H1 (cell line): ENCODE results near the gene TMEM154. TPM values are rescaled to one million over a fixed set of nuclear protein-coding genes. Genes with fewer than 3 reads are reported as not detected.
A peak's percentile ranks its signal among the peaks of the same experiment; 100 is the strongest.

Source experiments
- CTCF ChIA-PET: fragments of 300-600 bp; sonication (Branson Sonifier 250); formaldehyde crosslinking; loops from one replicate; lab custom pipeline; 2021; ENCODE audit not compliant: partially characterized antibody; lab: Charles Lee
- POLR2A ChIA-PET: fragments of 300-600 bp; sonication (Branson Sonifier 250); formaldehyde crosslinking; loops from one replicate; lab custom pipeline; 2021; ENCODE audit warnings: inconsistent platforms; ENCODE audit not compliant: partially characterized antibody; lab: Charles Lee
- DNase-seq, 2 experiments: peaks; one replicate each; pipeline versions ENCODE4 v3.0.0 to v3.0.0-alpha.2; 2010 to 2022; ENCODE audit warnings: low spot score in 2 of 2, low read depth in 1 of 2, mixed read lengths in 1 of 2
- FAIRE-seq: peaks from 2 replicates; lab custom pipeline; 2011; peaks lifted over from hg19 to GRCh38; lab: Jason Lieb, UNC
- H2AFZ ChIP-seq: 2 replicates; pipeline ENCODE4 v1.8.1; 2012; ENCODE audit warnings: low read length, inconsistent platforms
- H2AK5ac ChIP-seq: 2 replicates; pipeline ENCODE4 v1.6.1; 2013; ENCODE audit warnings: low read depth, low read length
- H2BK120ac ChIP-seq: replicated peaks from 2 replicates; pipeline ENCODE3; 2013; ENCODE audit warnings: low read depth, low read length, inconsistent platforms
- H2BK12ac ChIP-seq: 2 replicates; pipeline ENCODE4 v1.6.1; 2013; ENCODE audit warnings: low read depth, low read length
- H2BK15ac ChIP-seq: 2 replicates; pipeline ENCODE4 v1.6.1; 2013; ENCODE audit warnings: low read length
- H2BK20ac ChIP-seq: 2 replicates; pipeline ENCODE4 v1.6.1; 2013; ENCODE audit warnings: low read length
- H2BK5ac ChIP-seq: 2 replicates; pipeline ENCODE4 v1.6.1; 2013; ENCODE audit warnings: low read depth, low read length
- H3K14ac ChIP-seq: 2 replicates; pipeline ENCODE4 v1.6.1; 2013; ENCODE audit warnings: inconsistent platforms; ENCODE audit not compliant: insufficient read length
- H3K18ac ChIP-seq: 2 replicates; pipeline ENCODE4 v1.6.1; 2013; ENCODE audit warnings: low read length; ENCODE audit errors: extremely low read depth
- H3K23ac ChIP-seq: 2 replicates; pipeline ENCODE4 v1.6.1; 2013; ENCODE audit warnings: inconsistent platforms; ENCODE audit not compliant: insufficient read length
- H3K23me2 ChIP-seq: 2 replicates; pipeline ENCODE4 v1.6.1; 2013; ENCODE audit warnings: low read depth, low read length
- H3K27ac ChIP-seq: 2 replicates; pipeline ENCODE4 v1.6.1; 2011; ENCODE audit warnings: low read depth, low read length, inconsistent platforms
- H3K27me3 ChIP-seq, 4 experiments: replicated peaks in 1 of 4; 1 replicate in 1 of 4; 2 replicates in 3 of 4; pipeline versions ENCODE4 v1.6.1 to v1.8.1; 2011 to 2013; ENCODE audit warnings: low read length in 3 of 4, mild to moderate bottlenecking in 3 of 4, inconsistent platforms in 2 of 4, mixed read lengths in 2 of 4, moderate library complexity in 1 of 4; ENCODE audit not compliant: control insufficient read depth in 3 of 4, insufficient read depth in 3 of 4; ENCODE audit errors: extremely low read depth in 1 of 4
- H3K36me3 ChIP-seq, 4 experiments: 2 replicates each; pipeline versions ENCODE4 v1.6.1 to v1.8.1; 2011 to 2013; ENCODE audit warnings: mild to moderate bottlenecking in 4 of 4, low read length in 3 of 4, moderate library complexity in 2 of 4, control low read depth in 1 of 4, inconsistent platforms in 1 of 4; ENCODE audit not compliant: insufficient read depth in 4 of 4, control insufficient read depth in 2 of 4
- H3K4ac ChIP-seq: replicated peaks from 2 replicates; pipeline ENCODE3; 2013; ENCODE audit warnings: low read length, low read depth, mixed read lengths, inconsistent platforms; ENCODE audit not compliant: insufficient read length
- H3K4me1 ChIP-seq, 4 experiments: replicated peaks in 1 of 4; 1 replicate in 1 of 4; 2 replicates in 3 of 4; pipeline versions ENCODE4 v1.6.1 to v1.8.1; 2011 to 2013; ENCODE audit warnings: low read length in 3 of 4, inconsistent platforms in 2 of 4, mixed read lengths in 1 of 4; ENCODE audit not compliant: insufficient read depth in 4 of 4, control insufficient read depth in 3 of 4
- H3K4me2 ChIP-seq, 2 experiments: 2 replicates each; pipeline versions ENCODE4 v1.6.1 to v1.8.1; 2011 to 2013; ENCODE audit warnings: low read depth in 2 of 2, low read length in 2 of 2, control low read depth in 1 of 2, inconsistent platforms in 1 of 2, mild to moderate bottlenecking in 1 of 2; ENCODE audit not compliant: insufficient read depth in 1 of 2
- H3K4me3 ChIP-seq, 4 experiments: fragments of 200-600, 300-600 bp in 1 of 4; sonication (generic), shearing (Covaris generic), sonication (Bioruptor Twin) in 1 of 4; 2 replicates each; pipeline versions ENCODE4 v1.5.1 to v1.8.1; 2011 to 2016; ENCODE audit warnings: low read length in 4 of 4, low read depth in 3 of 4, control low read depth in 2 of 4, inconsistent platforms in 2 of 4, mild to moderate bottlenecking in 2 of 4, mixed read lengths in 1 of 4, moderate library complexity in 1 of 4; ENCODE audit not compliant: insufficient read depth in 2 of 4; ENCODE audit errors: extremely low read depth in 1 of 4
- H3K56ac ChIP-seq: replicated peaks from 2 replicates; pipeline ENCODE3; 2013; ENCODE audit warnings: low read depth, mild to moderate bottlenecking, mixed read lengths, low read length, inconsistent platforms; ENCODE audit not compliant: insufficient read length
- H3K79me1 ChIP-seq: 2 replicates; pipeline ENCODE4 v1.6.1; 2013; ENCODE audit warnings: low read depth, low read length, control low read depth
- H3K79me2 ChIP-seq, 2 experiments: 2 replicates each; pipeline versions ENCODE4 v1.6.1 to v1.8.1; 2012 to 2013; ENCODE audit warnings: low read length in 2 of 2, mild to moderate bottlenecking in 2 of 2, inconsistent platforms in 1 of 2; ENCODE audit not compliant: insufficient read depth in 2 of 2, control insufficient read depth in 1 of 2
- H3K9ac ChIP-seq, 4 experiments: replicated peaks in 1 of 4; 1 replicate in 1 of 4; 2 replicates in 3 of 4; pipeline versions ENCODE4 v1.6.1 to v1.8.1; 2011 to 2013; ENCODE audit warnings: low read depth in 3 of 4, low read length in 3 of 4, control low read depth in 2 of 4, mild to moderate bottlenecking in 2 of 4, moderate library complexity in 2 of 4, inconsistent platforms in 1 of 4; ENCODE audit errors: extremely low read depth in 1 of 4
- H3K9me3 ChIP-seq, 2 experiments: 2 replicates each; pipeline versions ENCODE4 v1.6.1 to v1.8.1; 2012 to 2013; ENCODE audit warnings: mild to moderate bottlenecking in 2 of 2, moderate library complexity in 2 of 2, control low read depth in 1 of 2, inconsistent platforms in 1 of 2, low read depth in 1 of 2, low read length in 1 of 2, mixed read lengths in 1 of 2; ENCODE audit not compliant: insufficient read depth in 2 of 2
- H4K20me1 ChIP-seq, 2 experiments: replicated peaks in 1 of 2; 2 replicates each; pipeline versions ENCODE3 to v1.8.1; 2011 to 2013; ENCODE audit warnings: inconsistent platforms in 2 of 2, low read length in 2 of 2, mild to moderate bottlenecking in 1 of 2; ENCODE audit not compliant: insufficient read depth in 2 of 2, control insufficient read depth in 1 of 2
- H4K5ac ChIP-seq: 2 replicates; pipeline ENCODE4 v1.6.1; 2013; ENCODE audit warnings: low read length, low read depth, mixed read lengths, inconsistent platforms; ENCODE audit not compliant: insufficient read length
- H4K8ac ChIP-seq: 2 replicates; pipeline ENCODE4 v1.8.0; 2013; ENCODE audit warnings: mild to moderate bottlenecking, moderate library complexity, low read length, inconsistent platforms; ENCODE audit not compliant: insufficient read depth; ENCODE audit errors: extremely low read depth
- H4K91ac ChIP-seq: replicated peaks from 2 replicates; pipeline ENCODE3; 2013; ENCODE audit warnings: low read length, mixed read lengths, inconsistent platforms; ENCODE audit not compliant: insufficient read length
- EP300 ChIP-seq, 2 experiments: IDR thresholded peaks; 1 replicate in 1 of 2; 2 replicates in 1 of 2; pipeline ENCODE4 v1.6.1; 2011 to 2012; ENCODE audit warnings: low read depth in 2 of 2, low read length in 2 of 2, mild to moderate bottlenecking in 2 of 2, borderline replicate concordance in 1 of 2, inconsistent platforms in 1 of 2, moderate library complexity in 1 of 2
- EZH2 ChIP-seq: fragments of 200-600 bp; sonication (generic); IDR thresholded peaks from 2 replicates; pipeline ENCODE4 v1.7.1; 2012; ENCODE audit warnings: low read depth, mild to moderate bottlenecking, moderate library complexity, low read length, inconsistent platforms; ENCODE audit not compliant: severe bottlenecking
- JUND ChIP-seq: IDR thresholded peaks from 2 replicates; pipeline ENCODE4 v1.6.1; 2011; ENCODE audit warnings: mild to moderate bottlenecking, improper control_type of control experiment, low read length
- RXRA ChIP-seq: IDR thresholded peaks from 2 replicates; pipeline ENCODE4 v1.6.1; 2011; ENCODE audit warnings: low read depth, mild to moderate bottlenecking, low read length, moderate library complexity; ENCODE audit not compliant: insufficient read depth
- WGBS, 2 experiments: shearing (Covaris generic) in 1 of 2; methylation state at CpG; one replicate each; pipeline versions ENCODE4 v1.1.6 to v1.1.7; 2013 to 2015; ENCODE audit warnings: low lambda C conversion rate in 2 of 2, mixed read lengths in 2 of 2, inconsistent platforms in 1 of 2, low coverage in 1 of 2, missing lambda C conversion rate in 1 of 2; ENCODE audit not compliant: insufficient replicate concordance in 2 of 2, insufficient coverage in 1 of 2, insufficient read length in 1 of 2; ENCODE audit errors: extremely low coverage in 1 of 2, missing lambda C conversion rate in 1 of 2; 5-methylcytosine and 5-hydroxymethylcytosine counted together
- polyA plus RNA-seq, 7 experiments: library from polyadenylated mRNA; depleted of rRNA in 3 of 7; stranded (reverse) in 5 of 7; unstranded in 2 of 7; fragments of >200 nt in 5 of 7; fragments of 200-250 nt in 2 of 7; gene quantifications; 1 replicate in 5 of 7; 2 replicates in 1 of 7; 4 replicates in 1 of 7; pipeline versions ENCODE4 v1.2.1 to v1.2.3, GENCODE V29; 2011 to 2013; ENCODE audit warnings: missing spikeins in 2 of 7, mixed read lengths in 2 of 7
- total RNA-seq: library from RNA; stranded (reverse); fragmentation: NEBNext Ultra II Directional; extraction: Animal tissue kit (Norgen Biotek cat#: 25700); gene quantifications from 2 replicates; pipeline ENCODE4 v1.2.1, GENCODE V29; 2021

Gene TMEM154
- total and polyA plus RNA-seq, 2 of the 8 experiments (the other 6 are each of a cell fraction or from before 2014, with no cell fraction given): 0.33 to 1.2 TPM

DNA sequence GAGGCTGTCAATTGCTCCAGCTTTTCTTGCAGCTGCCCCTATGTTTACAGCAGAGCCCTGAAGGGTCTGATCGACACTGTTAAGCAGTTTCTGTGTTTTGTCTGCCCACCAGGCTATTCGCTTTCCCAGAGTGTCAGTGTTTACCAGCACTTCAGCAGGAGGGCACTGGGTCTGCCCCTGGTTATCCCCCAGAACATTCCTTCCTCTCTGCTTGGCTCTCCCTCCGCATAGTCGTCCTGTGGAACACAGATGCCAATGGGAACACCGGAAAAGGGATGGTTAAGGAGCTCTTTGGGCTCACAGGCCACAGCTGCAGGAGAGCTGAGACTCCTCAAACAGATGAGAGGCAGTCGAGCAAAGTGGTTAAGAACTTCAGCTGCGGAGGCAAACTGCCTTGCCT, 72.6 kb downstream of the TMEM154 start:
- no peak overlapping the region for H2BK5ac ChIP-seq
- FAIRE-seq (peak; percentile 75), DNase-seq (no peak)
- no peaks in the 10 kb centered on the region for H3K27me3 ChIP-seq
- ChIA-PET CTCF (interaction anchor here (1.4 to 1.5 kb wide), 2 partner anchors 20 to 26 kb away, joined by 3 read pairs; no protein-coding TSS in a partner anchor), POLR2A (no interaction called here)
- H4K8ac ChIP-seq: peak overlapping the region; percentile 19; the same call in 1 of the 2 replicates
- no peaks in the 10 kb centered on the region for H3K36me3 ChIP-seq
- no peak overlapping the region for H3K14ac ChIP-seq
- H3K79me2 ChIP-seq: no peaks in the 10 kb centered on the region
- no peak overlapping the region for H3K27ac ChIP-seq
- H4K91ac ChIP-seq: no peak overlapping the region
- H2BK12ac ChIP-seq: no peak overlapping the region
- H3K4ac ChIP-seq: no peak overlapping the region
- H3K4me2 ChIP-seq: no peak overlapping the region
- no peaks in the 10 kb centered on the region for H3K79me1 ChIP-seq
- H3K9ac ChIP-seq: no peak overlapping the region
- H3K18ac ChIP-seq: peak overlapping the region; percentile 33; the same call in 1 of the 2 replicates
- no peaks in the 10 kb centered on the region for H4K20me1 ChIP-seq
- no peak overlapping the region for H3K56ac ChIP-seq
- H3K23me2 ChIP-seq: no peaks in the 10 kb centered on the region
- WGBS, 2 experiments: 65% methylated on average over 7 of the region's 7 CpGs; no CpG with 5 or more reads in 1 of the 2 experiments
- peaks cover 7 to 24% (median 13%) of the 10 kb centered on the region in 4 experiments; a peak in 5 of 7 replicates for H3K4me1 ChIP-seq
- H2AK5ac ChIP-seq: no peak overlapping the region
- peak overlapping the region; percentile 19; the same call in 1 of the 2 replicates for H2AFZ ChIP-seq
- no peak overlapping the region for H4K5ac ChIP-seq
- H3K4me3 ChIP-seq: no peak overlapping the region
- no peak overlapping the region for H2BK15ac ChIP-seq
- H3K9me3 ChIP-seq: no peaks in the 10 kb centered on the region
- peak overlapping the region; percentile 4; the same call in 1 of the 2 replicates for H2BK20ac ChIP-seq
- H3K23ac ChIP-seq: no peak overlapping the region
- no peak overlapping the region for H2BK120ac ChIP-seq
- TF ChIP-seq EZH2 (no peak), EP300 (IDR thresholded peaks at IDR 0.05; ENCODE audit: borderline replicate concordance in 1 of 2, low read depth in 2 of 2, low read length in 2 of 2) (no peak), RXRA (no peak), JUND (no peak)
